IPS-18c (cell line): ENCODE measurements around the gene ARVCF.

ENCODE experiments used
- H3K4me3 ChIP-seq: 2 replicates; pipeline ENCODE4 v1.7.0; 2013; ENCODE audit warnings: low read depth, mild to moderate bottlenecking, low read length, moderate library complexity; ENCODE audit not compliant: insufficient read depth
- H3K9me3 ChIP-seq: one replicate; pipeline ENCODE4 v1.6.1; 2013; ENCODE audit warnings: mild to moderate bottlenecking, low read length, moderate library complexity; ENCODE audit not compliant: control insufficient read depth, insufficient read depth

ARVCF gene

DNA sequence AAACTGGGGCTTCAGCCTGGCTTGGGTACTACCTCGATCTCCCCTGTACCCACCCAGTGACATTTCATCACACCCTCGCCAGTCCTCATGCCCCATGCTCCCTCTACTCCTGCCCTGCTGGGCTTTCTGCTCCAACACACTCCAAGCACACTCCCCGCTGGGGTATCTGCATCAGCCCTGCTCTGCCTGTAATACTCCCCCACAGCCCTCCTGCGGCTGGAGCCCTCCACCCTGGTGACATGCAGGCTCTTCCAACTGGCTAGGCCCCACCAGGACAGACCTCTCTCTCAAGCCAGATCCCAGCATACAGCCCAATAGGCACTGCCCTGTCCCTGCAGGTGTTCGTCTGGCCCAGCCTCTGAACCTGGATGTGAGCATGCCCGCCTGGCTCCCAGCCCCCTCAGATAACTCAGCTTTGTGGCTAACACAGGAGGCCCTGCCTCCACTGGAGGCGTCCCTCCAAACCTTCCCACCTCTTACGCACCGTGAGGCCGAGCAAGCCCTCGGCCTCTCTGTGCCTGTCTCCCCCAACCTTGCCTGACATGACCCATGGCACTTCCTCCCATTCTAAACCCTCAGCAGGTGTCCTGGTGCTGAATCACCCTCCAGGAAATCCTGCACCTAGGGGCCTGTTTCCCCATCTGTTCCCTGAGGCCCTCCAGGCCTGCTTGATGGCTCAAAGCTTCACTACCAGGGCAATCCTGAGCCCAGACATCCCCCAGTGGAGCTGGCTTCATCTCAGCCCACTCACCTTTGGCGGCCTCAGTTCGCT, 41.5 kb downstream of the ARVCF start:
- Histone ChIP-seq H3K4me3 (no peak overlapping the region), H3K9me3 (no peaks in the 10 kb centered on the region)

DNA sequence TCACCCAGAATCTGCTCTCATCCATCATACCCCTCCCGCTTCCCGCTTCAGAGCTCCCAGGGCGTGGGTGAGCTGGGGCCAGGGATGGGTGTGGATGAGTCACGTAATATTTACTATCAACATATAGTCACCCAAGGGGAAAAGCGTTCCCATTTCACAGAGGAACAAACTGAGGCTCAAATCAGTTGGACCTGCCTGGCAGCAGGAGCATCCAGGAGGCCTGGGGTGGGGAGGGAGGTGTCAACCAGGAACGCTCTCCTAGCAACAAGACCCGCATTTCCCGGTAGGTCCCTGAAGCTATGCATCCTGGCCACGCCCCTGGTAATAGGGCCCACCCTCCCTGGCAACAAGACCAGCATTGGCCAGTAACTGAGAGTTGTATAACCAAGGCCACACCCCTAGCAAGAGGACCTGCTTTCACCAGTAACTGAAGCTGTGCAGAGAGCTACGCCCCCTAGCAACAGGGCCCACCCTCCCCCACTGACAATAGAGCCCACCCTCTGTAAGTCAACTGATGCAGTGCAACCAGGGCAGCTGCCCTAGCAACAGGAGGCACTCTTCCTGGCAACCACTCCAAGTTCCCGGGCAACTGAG, 42.3 kb downstream of the ARVCF start:
- Histone ChIP-seq H3K4me3 (no peak overlapping the region), H3K9me3 (no peaks in the 10 kb centered on the region)

DNA sequence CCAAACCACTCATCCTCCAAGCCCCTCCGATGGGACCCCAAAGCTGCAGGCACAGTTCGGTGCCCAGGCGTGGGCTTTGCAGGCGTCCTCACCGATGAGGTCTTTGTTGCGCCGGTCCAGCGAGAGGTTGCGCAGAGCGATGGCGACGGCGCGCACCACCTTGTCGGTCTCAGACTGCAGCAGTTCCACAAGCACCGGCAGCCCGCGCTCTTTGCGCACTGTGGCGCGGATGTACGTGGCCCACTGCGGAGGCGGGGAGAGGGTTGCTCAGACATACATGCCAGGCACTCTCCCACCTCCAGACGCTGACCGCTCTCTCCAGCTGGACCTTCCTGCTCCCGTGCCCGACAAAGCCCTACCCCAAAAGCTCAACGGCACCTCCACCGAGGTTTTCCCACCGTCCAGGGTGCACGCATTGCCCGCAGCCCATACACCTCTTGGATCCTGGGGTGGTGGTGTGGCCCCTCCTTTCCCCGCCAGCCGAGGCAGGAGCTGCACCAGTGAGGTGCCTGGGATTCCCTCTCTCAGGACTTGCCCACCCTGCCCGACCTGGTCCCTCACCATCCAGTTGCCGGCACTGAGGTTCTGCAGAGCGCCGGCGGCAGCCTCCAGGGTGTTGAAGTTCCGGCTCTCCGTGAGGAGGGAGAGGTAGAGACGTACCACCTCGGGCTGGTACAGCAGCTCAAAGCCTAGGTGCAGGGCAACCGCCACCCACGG, 42.9 kb downstream of the ARVCF start:
- Histone ChIP-seq H3K9me3 (no peaks in the 10 kb centered on the region), H3K4me3 (no peak overlapping the region)

DNA sequence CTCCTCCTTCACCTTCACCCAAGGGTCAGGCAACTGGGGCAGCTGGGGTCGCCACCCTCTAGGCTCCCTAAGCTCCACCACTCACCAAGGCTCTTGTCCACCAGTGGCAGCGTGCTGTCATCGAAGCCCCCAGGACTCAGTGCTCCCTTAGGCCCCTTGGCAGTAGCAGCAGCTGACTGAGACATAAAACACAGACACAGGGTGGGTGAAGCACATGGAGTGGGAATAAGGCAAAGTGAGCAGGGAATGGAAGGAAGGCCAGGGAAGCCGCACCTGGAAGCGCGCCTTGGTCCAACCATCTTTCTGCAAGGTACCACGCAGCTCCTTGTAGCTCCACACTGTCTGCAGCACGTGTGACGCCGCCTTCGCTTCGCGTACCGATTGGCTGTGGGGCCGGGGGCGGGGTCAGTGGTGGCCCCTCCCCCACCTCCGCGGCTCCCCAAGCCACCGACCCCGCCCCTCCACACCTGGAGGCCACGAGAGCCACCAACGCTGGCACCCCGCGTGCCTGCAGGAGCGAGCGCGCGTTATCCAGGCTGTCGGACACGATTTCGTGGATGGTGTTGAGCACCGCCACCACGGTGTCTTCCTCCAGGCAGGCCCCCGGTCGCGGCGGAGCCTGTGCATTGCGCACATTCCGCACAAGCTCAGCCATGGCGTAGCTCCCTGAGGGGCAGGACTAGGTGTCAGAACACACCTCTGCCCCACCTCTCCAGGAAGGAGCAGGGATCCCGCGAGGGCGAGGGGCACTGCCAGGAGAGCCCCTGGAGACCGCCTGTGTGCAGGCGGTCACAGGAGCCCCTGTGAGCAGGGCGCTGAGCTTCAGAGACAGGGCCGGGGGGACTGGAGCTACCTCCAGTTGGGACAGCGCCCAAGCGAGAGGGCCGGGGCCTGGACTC, 43.7 kb downstream of the ARVCF start:
- Histone ChIP-seq H3K4me3 (no peak overlapping the region), H3K9me3 (no peaks in the 10 kb centered on the region)

DNA sequence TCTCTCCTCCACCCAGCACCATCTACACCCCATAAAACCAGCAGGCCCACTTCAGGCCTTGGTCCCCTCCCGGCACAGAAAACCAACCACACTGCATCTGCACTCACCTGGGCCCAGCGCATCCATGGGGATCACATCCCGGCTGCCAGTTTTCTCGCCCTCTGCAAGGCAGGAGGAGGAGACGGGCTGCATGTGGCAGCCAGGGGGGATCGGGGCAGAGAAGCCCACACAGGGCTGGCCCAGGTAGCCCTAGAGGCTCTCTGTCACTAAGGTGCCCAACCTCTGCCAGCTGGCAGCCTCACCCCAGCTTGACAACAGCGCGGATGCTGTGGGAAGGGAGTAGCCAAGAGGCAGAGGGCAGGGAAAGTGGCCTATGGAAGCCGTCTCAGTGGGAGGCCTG, 44.4 kb downstream of the ARVCF start:
- Histone ChIP-seq H3K9me3 (no peaks in the 10 kb centered on the region), H3K4me3 (no peak overlapping the region)

DNA sequence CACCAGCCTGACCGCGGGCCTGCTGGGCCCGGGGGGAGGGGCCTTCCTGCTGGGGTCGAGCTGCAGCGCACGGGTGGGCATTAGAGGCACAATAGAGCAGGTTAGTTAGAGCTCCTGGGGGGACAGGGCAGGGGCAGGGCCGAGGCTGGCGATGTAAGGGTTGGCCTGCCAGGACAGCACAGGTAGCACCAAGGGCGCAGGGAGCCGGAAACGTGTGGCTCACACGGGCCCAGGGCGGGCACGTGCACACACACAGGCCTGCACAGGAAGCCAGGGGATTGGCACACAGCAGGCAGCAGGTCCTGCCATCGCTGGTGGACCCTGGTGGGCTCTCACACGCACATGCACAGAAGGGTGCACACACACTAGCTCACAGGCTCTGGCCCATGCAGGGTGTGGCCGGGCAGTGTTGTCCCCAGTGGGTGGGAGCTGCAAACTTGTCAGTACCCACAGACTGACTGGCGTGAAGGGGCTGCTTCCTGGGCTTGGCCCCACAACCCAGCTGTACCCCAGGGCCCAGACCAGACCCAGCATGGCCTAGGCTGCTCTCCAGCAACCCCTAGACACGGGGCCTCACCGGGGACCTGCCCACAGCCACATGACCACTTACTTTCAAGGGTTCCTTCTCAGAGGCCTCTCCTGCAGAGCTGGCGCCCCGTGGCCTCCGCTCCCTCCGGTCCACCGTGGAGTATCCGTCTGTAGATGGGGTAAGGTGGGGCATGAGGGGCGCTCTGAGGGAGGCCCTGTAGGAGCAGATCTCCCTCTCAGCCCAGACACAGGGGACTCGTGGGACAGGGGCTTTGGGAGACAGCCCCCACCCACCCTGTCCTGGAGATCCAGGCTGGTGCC, 45.1 kb downstream of the ARVCF start:
- no peak overlapping the region for H3K4me3 ChIP-seq

DNA sequence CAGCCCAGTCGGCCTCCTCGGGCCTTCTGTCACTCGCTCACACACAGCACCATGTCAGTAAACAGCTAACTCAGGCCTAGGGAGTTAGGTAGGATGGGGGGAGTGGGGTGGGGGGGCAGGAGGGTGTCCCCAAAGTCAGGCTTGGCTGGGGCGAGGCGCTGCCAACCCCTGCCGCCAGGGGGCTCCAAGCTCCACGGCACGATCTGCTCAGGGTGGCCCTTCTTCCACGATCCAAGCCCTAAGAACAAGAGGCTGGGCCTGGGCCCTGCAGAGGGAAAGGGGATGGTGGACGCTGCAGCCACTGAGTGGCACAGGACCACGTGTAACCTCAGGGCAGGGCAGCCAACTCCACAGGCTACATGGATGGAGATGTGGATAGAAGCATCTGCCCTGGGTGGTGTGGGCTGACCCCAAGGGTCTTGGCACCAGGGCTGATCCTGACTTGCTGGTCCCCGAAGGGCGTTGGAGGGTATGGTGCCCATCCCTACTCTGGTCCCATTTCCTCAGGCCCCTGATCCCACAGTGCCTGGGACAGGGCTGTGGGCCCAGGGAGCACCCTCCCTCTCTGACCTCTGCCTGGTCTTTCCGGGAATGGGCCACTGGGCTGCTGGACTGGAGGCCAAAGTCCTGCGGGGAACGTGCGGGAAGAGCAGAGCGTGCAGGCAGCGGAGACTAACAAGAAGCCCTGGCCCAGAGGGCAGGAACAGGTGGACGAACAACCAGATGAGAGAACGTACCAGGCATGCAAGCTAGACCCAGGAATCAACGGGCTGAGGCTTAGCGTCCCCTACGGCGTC, 45.9 kb downstream of the ARVCF start:
- no peaks in the 10 kb centered on the region for H3K9me3 ChIP-seq
- no peak overlapping the region for H3K4me3 ChIP-seq

More for the DNA sequence above, 45.1 kb downstream of the ARVCF start:
- H3K9me3 ChIP-seq, result no peaks in the 10 kb centered on the region

DNA sequence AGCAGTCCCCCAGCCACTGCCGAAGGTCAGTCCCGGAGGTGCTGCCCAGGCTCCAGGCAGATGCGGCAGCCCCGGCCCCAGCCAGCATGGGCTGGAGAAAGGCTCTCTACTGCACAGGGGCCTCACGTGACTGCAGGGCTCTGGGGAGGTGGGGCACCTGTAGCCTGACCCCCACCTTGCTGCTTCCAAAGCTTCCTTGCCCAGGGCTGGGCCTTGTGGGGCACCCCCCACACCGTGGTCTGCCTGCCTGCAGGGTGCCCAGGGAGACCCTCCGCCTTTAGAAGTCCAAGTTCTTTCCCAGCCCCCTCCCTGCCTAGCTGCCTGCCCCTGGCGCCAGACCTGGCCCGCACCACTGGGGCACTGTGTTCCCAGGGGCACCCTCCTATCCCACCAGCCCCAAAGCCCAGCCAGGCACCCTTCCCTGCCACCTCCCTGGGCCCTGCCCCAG, 46.6 kb downstream of the ARVCF start:
- no peaks in the 10 kb centered on the region for H3K9me3 ChIP-seq
- no peak overlapping the region for H3K4me3 ChIP-seq

DNA sequence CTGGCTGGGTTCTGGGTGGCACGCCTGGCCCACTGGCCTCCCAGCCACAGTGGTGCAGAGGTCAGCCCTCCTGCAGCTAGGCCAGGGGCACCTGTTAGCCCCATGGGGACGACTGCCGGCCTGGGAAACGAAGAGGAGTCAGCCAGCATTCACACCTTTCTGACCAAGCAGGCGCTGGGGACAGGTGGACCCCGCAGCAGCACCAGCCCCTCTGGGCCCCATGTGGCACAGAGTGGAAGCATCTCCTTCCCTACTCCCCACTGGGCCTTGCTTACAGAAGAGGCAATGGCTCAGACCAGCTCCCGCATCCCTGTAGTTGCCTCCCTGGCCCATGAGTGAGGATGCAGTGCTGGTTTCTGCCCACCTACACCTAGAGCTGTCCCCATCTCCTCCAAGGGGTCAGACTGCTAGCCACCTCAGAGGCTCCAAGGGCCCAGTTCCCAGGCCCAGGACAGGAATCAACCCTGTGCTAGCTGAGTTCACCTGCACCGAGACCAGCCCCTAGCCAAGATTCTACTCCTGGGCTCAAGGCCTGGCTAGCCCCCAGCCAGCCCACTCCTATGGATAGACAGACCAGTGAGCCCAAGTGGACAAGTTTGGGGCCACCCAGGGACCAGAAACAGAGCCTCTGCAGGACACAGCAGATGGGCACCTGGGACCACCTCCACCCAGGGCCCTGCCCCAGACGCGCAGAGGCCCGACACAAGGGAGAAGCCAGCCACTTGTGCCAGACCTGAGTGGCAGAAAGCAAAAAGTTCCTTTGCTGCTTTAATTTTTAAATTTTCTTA, 47.3 kb downstream of the ARVCF start:
- H3K9me3 ChIP-seq, result no peaks in the 10 kb centered on the region
- no peak overlapping the region for H3K4me3 ChIP-seq

DNA sequence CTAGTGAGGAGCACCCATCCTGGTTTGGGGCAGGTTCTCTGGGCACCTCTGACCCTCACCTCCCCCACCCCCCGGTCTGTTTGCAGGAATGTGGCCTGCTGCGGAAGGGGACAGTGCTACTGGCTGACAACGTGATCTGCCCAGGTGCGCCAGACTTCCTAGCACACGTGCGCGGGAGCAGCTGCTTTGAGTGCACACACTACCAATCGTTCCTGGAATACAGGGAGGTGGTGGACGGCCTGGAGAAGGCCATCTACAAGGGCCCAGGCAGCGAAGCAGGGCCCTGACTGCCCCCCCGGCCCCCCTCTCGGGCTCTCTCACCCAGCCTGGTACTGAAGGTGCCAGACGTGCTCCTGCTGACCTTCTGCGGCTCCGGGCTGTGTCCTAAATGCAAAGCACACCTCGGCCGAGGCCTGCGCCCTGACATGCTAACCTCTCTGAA, 48.2 kb downstream of the ARVCF start:
- no peak overlapping the region for H3K4me3 ChIP-seq
- no peaks in the 10 kb centered on the region for H3K9me3 ChIP-seq

DNA sequence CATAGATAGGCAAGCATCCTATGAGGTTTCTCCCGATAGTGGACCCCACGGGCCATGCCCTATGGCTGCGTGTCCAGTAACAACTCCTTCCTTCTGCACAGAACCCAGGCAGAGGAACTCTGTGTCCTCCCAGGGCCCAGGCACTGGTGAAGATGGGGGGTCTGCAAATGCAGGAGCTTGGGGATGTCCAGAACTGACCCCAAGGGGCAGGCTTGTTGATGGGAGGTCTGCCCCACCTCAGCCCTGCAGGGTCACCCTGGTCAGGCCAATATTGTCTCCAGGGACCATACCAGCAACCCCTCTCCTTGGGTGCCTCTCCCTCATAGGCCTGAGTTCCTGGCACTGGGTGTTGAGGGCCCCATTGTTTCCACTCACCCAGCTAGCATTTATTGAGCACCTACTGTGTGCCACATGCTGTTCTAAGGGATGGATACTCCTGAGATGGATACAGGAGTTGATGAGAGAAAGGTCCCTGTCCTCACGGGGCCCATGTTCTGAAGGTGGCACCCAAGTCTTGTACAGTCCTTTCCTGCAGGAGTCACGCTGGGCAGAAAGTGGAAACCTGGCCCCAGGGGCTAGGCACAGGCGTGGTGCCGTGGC, 48.7 kb downstream of the ARVCF start:
- no peak overlapping the region for H3K4me3 ChIP-seq
- no peaks in the 10 kb centered on the region for H3K9me3 ChIP-seq

DNA sequence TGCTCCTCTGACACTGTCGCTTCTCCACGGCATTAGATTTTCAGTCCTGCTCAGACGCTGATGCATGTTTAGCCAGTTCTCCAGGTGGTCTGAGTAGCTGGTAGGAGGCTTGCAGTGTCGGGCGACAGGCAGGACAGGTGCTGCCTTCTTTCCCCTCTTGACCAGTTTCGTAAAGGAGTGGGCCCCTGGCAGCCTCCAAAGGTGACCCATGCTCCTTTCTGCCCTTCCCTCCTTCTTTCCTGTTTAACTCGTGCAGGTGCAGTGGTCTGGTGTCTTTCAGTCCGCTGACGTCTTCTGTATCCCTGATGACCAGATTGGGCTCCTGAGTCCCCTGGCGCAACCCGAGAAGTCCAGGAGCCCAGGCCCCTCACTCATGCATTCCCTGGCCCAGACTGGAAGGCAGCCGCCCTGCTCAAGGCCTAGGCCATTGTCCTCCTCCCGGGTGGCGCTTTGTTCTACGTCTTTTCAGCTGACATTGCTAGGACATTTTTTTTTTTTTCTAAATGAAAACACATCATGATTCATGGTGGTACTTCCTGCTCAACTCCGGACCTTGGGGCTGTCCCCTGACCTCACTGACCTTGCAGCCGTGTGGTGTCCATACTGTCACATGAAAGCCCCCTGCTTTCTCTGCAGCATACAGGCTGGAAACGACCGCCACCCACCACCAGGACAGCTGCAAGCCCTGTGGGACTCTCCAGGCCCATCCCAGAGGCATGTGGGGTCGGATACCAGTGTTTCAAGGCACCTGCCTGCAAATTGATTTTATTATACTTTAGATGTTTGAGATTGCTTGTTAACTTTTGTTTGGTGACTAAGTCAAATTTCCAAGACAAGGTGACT, 49.5 kb downstream of the ARVCF start:
- Histone ChIP-seq H3K9me3 (no peaks in the 10 kb centered on the region), H3K4me3 (no peak overlapping the region)

DNA sequence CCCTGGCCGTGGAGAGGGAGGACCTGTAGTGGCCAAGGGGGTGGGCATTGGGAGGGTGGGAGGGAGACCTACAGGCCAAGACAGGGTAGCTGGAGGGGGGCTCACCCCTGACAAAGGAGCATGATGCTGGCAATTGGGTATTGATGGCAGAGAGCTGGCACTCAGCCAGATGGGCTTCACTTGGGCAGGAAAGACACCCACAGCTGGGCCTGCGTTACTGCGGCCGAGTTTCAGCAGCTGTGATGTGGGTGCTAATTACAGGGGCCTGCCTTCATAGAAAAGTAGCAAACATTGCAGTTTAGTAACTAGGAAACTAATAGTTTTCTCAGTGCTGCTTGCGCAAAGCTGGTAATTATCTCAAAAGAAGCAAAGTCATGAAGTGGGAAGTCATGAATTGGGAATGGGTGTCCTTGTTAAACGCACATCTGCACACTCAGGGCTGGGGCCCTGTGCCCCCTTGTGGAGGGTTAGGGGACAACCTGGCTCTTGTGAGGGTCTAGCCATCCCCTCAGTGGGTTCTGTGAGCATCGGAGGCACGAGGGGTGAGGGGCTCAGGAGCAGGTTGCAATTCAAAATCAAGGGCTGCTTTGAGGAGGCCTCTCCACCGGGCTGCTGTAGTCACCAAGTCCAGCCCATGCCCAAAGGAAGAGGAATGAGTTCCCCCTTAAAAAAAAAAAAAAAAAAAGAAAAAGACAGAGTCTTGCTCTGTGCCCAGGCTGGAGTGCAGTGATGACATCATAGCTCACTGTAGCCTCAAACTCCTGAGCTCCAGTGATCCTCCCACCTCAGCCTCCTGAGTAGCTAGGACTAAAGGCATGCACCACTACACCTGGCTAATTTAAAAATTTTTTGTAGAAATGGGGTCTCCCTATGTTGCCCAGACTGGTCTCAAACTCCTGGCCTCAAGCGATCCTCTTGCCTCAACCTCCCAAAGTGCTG, 50.6 kb downstream of the ARVCF start:
- H3K9me3 ChIP-seq, result no peaks in the 10 kb centered on the region
- H3K4me3 ChIP-seq, result no peak overlapping the region
